Measurements from ENCODE around the gene GPRC5D.

- TF ChIP-seq CTCF (IDR thresholded peaks at IDR 0.05), result no peak
- TF ChIP-seq POLR2A (IDR thresholded peaks at IDR 0.05), result no peak
Observed at GRCh38 chr12:12898911-12899511, 53.0 kb downstream of the GPRC5D start.

All from testis (tissue), 2 donors.